LNCaP clone FGC (cell line): Measurements from ENCODE around the gene RNF26.

Experiments
- DNase-seq: peaks from one replicate; pipeline ENCODE4 v3.0.0-alpha.2; 2011; ENCODE audit warnings: low read depth
- H3K4me3 ChIP-seq: 2 replicates; pipeline ENCODE4 v1.5.1; 2011; ENCODE audit warnings: mild to moderate bottlenecking, low read depth, low read length, control low read depth
- TF ChIP-seq, protein P1 (sequence below): IDR thresholded peaks from 2 replicates; pipeline ENCODE4 v1.5.1; 2012; ENCODE audit warnings: mild to moderate bottlenecking; ENCODE audit not compliant: control insufficient read depth, insufficient read depth; ENCODE audit errors: extremely low read depth

The RNF26 gene

DNA sequence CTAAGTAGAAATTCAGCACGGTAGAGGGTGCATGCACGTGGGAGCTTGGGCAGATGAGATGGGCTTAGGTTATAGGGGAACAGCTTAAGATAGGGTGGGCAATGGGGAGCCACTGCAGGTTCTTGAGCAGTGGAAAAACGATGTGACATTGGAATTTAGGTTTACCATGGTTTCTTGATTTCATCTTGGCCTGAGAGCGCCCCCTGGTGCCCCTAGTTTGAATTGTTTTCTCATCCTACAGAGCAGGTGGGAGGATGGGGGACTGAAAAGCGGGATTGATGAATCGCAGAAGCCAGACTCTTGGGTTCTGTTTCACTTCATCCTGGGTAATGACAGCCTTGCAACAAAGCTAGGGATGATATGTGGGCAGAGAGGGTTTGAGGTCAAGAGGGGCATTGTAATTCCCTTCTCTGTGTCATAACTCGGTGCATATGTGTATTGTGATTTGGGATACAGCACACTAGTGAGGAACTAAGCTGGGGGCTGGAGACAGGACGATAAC, 10.7 kb upstream of the RNF26 start:
- no peak for DNase-seq
- H3K4me3 ChIP-seq, result no peak overlapping the region
- TF ChIP-seq, protein P1, sequence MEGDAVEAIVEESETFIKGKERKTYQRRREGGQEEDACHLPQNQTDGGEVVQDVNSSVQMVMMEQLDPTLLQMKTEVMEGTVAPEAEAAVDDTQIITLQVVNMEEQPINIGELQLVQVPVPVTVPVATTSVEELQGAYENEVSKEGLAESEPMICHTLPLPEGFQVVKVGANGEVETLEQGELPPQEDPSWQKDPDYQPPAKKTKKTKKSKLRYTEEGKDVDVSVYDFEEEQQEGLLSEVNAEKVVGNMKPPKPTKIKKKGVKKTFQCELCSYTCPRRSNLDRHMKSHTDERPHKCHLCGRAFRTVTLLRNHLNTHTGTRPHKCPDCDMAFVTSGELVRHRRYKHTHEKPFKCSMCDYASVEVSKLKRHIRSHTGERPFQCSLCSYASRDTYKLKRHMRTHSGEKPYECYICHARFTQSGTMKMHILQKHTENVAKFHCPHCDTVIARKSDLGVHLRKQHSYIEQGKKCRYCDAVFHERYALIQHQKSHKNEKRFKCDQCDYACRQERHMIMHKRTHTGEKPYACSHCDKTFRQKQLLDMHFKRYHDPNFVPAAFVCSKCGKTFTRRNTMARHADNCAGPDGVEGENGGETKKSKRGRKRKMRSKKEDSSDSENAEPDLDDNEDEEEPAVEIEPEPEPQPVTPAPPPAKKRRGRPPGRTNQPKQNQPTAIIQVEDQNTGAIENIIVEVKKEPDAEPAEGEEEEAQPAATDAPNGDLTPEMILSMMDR, result peak; percentile 81

DNA sequence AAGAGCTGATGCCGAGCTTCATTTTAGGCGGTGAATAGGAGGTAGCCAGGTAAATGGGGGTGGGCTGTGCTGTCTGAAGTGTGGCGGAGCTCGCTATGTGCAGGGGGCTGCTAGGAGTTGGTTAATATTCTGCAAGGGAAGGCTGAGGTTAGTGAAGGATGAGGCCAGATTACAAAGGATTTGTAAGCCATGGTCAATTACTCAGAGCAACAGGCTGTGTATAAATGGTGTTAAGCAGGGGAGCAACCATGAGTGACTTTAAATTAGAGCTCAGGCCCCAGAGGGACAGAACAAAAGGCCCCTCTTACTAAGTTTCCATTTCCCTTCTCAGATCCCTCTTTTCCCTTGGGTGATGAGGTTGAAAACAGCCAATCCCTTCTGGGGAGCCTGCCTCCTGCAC, 10.1 kb upstream of the RNF26 start:
- no peak for DNase-seq
- TF ChIP-seq, protein P1, result no peak
- no peak overlapping the region for H3K4me3 ChIP-seq

DNA sequence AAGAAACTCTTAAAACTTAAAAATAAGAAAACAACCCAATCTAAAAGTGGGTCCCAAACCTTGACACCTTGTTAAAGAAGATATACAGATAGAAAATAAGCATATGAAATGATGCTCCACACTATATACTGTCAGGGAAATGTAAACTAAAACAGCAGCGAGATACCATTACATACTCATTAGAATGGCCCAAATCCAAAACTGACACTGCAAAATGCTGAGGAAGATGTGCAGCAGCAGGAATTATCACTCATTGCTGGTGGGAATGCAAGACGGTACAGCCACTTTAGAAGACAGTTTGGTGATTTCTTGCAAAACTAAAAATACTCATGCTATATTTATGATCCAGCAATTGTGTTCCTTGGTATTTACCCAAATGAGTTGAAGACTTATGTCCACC, 5.0 kb upstream of the RNF26 start:
- no peak overlapping the region for H3K4me3 ChIP-seq
- TF ChIP-seq, protein P1, result no peak
- no peak for DNase-seq

DNA sequence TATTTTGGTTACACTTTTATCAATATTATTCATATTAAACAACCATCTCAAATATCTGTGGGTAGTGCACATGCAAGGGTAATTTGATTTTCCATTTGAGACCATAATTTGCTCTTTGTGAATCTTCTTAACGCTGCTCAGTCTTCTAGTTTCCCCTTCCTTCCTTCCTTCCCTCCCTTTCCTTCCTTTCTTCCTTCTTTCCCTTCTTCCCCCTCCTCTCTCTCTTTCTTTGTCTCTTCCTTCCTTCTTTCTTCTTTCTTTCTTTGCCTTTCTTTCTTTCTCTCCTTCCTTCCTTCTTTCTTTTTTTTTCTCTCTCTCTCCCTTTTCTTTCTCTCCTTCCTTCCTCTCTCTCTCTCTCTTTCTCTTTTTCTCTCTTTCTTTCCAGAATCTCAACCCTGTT, 4.1 kb upstream of the RNF26 start:
- no peak overlapping the region for H3K4me3 ChIP-seq
- DNase-seq, result no peak
- TF ChIP-seq, protein P1, result no peak

DNA sequence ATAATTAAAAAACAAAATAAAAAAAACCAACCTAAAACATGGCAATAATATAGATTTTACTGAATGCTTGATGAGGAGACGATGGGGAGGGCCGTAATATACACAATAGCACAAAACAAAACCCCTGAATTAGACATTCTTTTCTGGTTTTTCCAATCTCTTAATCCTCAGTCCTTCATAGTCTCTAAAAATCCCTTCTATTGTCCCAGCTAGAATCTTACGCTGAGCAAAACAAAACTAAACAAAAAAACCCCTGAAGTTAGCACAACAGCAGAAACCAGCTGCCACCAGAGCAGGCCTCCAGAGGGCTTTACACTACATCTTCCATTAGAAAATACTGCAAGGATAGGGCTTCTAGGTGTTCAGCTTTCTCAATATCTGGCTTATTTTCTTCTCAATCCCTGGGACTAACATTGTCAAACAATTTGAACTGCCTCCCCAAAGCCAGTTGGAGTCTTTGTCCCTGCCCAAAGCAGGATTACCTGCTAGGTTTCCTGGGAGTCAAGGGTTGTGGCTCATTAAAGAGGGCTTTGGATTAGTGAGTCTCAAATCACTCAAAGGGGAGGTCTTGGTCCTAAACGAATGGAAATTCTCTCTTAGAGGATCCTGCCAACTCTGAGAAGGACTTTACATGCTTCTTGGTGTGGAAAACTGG, 2.1 kb upstream of the RNF26 start:
- DNase-seq, result no peak
- TF ChIP-seq, protein P1, result no peak
- H3K4me3 ChIP-seq, result no peak overlapping the region

DNA sequence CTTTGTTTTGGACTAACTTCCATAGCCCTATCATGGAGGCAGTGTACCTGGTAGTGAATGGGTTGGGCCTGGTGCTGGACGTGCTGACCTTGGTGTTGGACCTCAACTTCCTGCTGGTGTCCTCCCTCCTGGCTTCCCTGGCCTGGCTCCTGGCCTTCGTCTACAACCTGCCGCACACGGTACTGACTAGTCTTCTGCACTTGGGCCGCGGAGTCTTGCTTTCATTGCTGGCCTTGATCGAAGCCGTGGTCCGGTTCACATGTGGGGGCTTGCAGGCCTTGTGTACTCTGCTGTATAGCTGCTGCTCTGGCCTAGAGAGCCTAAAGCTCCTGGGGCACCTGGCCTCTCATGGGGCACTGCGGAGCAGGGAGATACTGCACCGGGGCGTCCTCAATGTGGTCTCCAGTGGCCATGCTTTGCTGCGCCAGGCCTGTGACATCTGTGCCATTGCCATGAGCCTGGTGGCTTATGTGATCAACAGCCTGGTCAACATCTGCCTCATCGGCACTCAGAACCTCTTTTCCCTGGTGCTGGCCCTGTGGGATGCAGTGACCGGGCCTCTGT, 846 bp downstream of the RNF26 start:
- TF ChIP-seq, protein P1, result no peak
- H3K4me3 ChIP-seq, result peak overlapping the region; percentile 99
- DNase-seq, result no peak
